HL-60/S4 (cell line): ENCODE measurements around the gene TUBA4B.
"Not testable (repeated sequence)": the region's sequence is repeated elsewhere in the genome, so short reads cannot be mapped to it uniquely, and the experiment has no call there.

ENCODE experiments used
- in situ Hi-C: fragments of 300-500 bp; cut with MboI; formaldehyde crosslinking; loops from 2 replicates; pipeline ENCODE4 v1.14.3; 2022; ENCODE audit warnings: low sequenced_read_pairs

The TUBA4B gene

DNA sequence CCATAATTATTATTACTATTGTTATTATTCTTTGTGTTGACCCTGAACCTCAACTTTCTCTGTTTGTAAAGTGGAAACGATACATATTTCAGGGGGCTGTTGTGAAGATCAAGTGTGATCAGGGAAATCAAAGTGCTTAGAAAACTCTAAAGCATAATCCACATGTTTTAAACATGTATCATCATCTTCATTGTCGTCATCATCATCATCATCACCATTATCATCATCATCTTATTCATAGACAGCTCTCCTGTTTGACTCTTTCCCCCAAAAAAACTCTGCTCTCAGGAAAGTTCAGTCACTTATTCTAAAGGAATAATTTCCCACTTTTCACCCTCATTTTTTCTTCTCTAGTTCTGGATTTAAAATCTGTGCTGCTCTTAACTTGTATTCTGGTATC lies 51.2 kb downstream of the TUBA4B start:
- in situ Hi-C loops: loop anchor here (10.0 kb wide), 1 partner anchor 249 kb away; no protein-coding TSS in a partner anchor

DNA sequence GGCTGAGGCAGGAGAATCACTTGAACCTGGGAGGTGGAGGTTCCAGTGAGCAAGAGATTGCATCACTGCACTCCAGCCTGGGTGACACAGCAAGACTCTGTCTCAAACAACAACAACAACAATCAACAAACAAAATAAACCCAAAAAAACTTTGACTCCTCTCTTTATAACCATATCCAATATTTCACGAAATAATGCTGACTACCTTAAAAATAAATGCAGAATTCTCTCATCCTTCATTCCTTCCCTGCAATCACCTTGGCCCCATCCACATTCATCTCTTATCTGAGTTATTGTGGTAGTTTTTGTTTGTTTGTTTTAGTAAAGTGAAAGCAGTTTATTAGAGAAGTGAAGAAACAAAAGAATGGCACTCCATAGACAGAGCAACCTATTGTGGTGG lies 53.0 kb downstream of the TUBA4B start:
- in situ Hi-C loops: loop anchor here (10.0 kb wide), 1 partner anchor 251 kb away; no protein-coding TSS in a partner anchor

DNA sequence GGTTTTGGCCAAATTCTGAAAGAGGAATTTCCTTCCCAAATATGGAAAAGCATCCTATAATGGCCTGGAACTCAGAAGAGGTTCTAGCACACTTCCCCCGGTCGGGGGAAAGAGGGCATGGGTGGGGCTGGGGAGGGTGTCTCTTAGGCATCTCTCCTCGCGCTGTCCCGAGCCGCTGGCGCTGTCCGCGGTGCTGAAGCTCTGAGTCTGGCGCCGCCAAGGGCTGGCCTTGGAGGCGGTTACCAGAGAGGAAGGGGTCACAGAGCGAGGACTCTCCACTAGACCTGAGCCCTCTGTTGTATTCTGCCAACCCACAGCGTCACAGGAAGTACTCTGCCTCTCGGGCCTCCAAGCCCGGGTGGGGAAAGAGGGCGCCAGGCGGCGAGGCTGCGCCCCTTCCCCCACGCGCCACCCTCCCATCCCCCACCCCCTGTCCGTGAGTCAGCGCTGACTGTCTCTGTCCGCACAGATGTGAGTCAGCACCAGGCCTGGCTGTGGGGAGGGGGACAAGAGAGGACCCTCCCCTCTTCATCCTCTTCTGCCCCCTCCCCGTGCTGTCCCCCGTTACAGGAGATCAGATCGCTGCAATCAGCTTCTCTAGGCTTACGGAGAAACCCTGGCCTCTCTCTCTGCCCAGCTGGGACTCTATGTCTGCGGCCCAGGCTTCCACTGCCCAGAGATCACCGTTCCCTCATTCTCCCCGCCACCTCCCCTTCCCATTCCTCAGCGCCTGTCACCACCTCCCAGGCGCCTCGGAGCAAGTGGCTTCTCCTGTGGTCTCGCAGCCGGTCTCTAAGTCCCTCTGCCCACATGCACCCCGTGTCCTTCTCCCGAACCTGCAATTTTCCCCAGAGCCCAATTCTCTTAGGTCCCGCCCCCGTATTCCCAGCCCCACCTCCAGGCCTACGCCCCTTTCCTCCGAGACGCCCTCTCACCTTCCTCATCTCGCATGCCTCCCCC lies 55.4 kb downstream of the TUBA4B start:
- in situ Hi-C loops: loop anchor here (10.0 kb wide), 1 partner anchor 254 kb away; no protein-coding TSS in a partner anchor

DNA sequence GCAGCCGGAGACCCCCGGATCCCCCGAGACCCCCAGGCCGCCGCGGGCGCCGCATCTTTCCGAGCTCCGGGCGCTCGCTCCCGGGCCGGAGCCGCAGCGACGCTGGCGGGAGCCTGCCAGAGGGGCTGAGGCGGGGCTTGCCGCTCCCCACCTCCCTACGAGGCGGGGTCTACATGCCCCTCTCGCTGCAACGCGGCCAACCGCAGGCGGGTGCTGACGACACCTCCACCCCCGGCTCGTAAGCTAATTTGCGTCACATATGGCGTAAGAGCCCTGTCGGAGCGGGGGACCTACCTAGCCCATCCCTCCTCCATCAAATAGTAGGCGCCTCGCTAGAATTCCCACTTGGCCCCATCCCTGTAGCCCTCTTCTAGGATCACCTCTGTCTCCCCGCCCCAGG lies 56.2 kb downstream of the TUBA4B start, which contains the start of gene PTPRN:
TSS of gene PTPRN (minus strand) at position 124 of the 400 bp plus-strand sequence. CDS start at position 55, 69 bp downstream.
- in situ Hi-C loops: loop anchor here (10.0 kb wide), 1 partner anchor 254 kb away; no protein-coding TSS in a partner anchor

DNA sequence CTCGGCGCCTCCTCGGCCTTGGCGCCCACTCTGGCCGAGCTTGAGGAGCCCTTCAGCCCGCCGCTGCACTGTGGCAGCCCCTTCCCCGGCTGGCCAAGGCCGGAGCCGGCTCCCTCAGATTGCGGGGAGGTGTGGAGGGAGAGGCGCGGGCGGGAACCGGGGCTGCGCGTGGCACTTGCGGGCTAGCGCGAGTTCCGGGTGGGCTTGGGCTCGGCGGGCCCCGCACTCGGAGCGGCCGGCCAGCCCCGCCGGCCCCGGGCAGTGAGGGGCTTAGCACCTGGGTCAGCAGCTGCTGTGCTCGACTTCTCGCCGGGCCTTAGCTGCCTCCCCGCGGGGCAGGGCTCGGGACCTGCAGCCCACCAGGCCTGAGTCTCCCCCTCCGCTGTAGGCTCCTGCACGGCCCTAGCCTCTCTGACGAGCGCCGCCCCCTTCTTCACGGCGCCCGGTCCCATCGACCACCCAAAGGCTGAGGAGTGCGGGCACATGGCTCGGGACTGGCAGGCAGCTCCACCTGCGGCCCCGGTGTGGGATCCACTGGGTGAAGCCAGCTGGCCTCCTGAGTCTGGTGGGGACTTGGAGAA lies 59.7 kb downstream of the TUBA4B start:
- in situ Hi-C loops: not testable (repeated sequence)

DNA sequence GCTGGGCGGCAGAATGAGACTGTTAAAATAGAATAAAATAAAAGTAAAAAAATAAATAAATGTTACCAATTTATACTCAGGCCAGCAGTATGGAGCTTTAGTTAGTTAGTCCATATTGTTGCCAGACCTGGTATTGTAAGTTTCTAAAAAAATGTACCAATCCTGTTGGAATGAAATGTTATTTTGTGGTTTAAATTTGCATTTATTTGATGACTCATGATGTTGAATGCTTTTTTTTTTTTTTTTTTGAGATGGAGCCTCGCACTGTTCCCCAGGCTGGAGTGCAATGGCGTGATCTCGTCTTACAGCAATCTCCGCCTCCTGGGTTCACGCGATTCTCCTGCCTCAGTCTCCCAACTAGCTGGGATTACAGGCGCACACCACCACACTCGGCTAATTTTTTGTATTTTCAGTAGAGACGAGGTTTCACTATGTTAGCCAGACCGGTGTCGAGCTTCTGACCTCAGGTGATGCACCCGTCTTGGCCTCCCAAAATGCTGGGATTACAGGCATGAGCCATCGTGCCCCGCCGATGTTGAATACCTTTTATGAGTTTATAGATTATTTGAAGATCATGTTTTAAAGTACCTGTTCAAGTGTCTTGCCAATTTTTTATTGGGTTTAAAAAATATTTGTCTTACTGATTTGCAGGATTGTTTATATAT lies 61.9 kb downstream of the TUBA4B start:
- in situ Hi-C loops: no loop called here
